Measurements from ENCODE around the gene RNF175.

RNF175 gene

GRCh38 chr4:153759407-153760316, at the start of gene RNF175:
RNF175 (minus strand) TSS chr4:153760024; CDS start chr4:153759862, 162 bp downstream.
- DNase-seq, result peak; percentile 19

- DNase-seq, result no peak
Measured at GRCh38 chr4:153809307-153809706, 49.5 kb upstream of the RNF175 start.

- DNase-seq, result no peak
Measured at GRCh38 chr4:153808175-153808574, 48.4 kb upstream of the RNF175 start.

- no peak for DNase-seq
Measured at GRCh38 chr4:153806073-153806472, 46.2 kb upstream of the RNF175 start.

- peak; percentile 28 for DNase-seq
Measured at GRCh38 chr4:153804722-153805121, 44.9 kb upstream of the RNF175 start.

- no peak for DNase-seq
Measured at GRCh38 chr4:153799694-153800074, 39.9 kb upstream of the RNF175 start.

GRCh38 chr4:153798901-153799693, 39.3 kb upstream of the RNF175 start:
- DNase-seq, result peak; percentile 56

GRCh38 chr4:153798420-153798819, 38.6 kb upstream of the RNF175 start:
- DNase-seq, result peak; percentile 36

GRCh38 chr4:153794006-153794405, 34.2 kb upstream of the RNF175 start:
- DNase-seq, result no peak

GRCh38 chr4:153792618-153793247, 32.9 kb upstream of the RNF175 start:
- no peak for DNase-seq

- DNase-seq, result peak; percentile 69
Measured at GRCh38 chr4:153791746-153792617, 32.2 kb upstream of the RNF175 start.

- DNase-seq, result peak; percentile 39
Measured at GRCh38 chr4:153790962-153791551, 31.2 kb upstream of the RNF175 start.

GRCh38 chr4:153790500-153790865, 30.7 kb upstream of the RNF175 start:
- DNase-seq, result no peak

- peak; percentile 26 for DNase-seq
Measured at GRCh38 chr4:153789741-153790499, 30.1 kb upstream of the RNF175 start.

- no peak for DNase-seq
Measured at GRCh38 chr4:153788413-153789276, 28.8 kb upstream of the RNF175 start, which contains the start of gene SFRP2. SFRP2 (minus strand) TSS chr4:153789083; CDS start chr4:153788835, 248 bp downstream.

- no peak for DNase-seq
Measured at GRCh38 chr4:153788051-153788412, 28.2 kb upstream of the RNF175 start.

GRCh38 chr4:153787575-153787974, 27.8 kb upstream of the RNF175 start:
- DNase-seq, result no peak

GRCh38 chr4:153787061-153787560, 27.3 kb upstream of the RNF175 start:
- DNase-seq, result no peak

- peak; percentile 35 for DNase-seq
Measured at GRCh38 chr4:153785910-153786721, 26.3 kb upstream of the RNF175 start.

Data from fibroblast of skin of right biceps (primary cell).